NCI-H82 treated with DMSO at 0.1 percent for 48 hours (cell line): ENCODE measurements around the gene CLCN1.
"Not testable (repeated sequence)": the region's sequence is repeated elsewhere in the genome, so short reads cannot be mapped to it uniquely, and the experiment has no call there.

ENCODE experiments used
- DNase-seq: peaks from one replicate; lab custom pipeline; 2025; ENCODE audit not compliant: unreplicated experiment; lab: John Stamatoyannopoulos, UW

CLCN1 gene

DNA sequence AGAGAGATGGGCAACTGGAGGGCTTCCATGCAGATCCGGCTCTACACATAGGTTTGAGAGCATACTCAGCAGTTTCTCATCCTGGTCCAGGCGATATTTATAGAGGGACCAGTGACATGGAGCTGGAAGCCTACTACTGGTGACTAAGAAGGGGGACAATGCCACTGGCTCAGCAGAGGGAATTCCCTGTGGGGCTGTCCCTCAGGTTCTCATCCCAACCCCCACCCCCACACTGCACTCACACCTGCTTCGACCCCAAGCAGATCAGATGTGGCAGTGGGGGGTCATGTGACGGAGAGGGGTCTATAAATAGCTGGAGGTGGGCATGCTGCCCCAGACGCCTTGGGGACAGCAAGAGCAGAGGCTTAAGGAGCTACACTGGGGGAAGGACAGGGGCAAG is at the start of gene CLCN1:
CLCN1 (plus strand) TSS at position 336 of the 400 bp plus-strand sequence. CDS start 102 bp downstream, outside the sequence.
- DNase-seq: no peak

DNA sequence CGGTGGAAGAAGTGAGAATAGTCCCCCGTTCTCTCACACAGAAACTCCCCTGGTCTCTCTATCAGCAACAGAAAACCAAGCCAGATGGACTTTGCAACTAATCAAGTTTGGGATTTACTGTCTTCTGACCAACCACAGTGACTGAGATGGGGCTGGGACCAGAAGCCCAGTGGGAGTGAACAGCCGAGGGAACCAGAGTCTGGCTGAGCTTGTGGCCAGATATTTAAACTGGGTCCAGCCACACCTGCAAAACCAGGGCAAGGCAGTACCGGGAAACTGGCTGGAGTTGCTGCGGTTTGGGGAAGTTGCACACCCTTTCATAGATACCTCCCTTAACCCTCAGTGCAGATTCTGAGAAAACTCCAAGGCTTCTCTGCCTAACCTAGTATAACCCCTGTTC is 46.7 kb upstream of the CLCN1 start:
- DNase-seq: no peak

DNA sequence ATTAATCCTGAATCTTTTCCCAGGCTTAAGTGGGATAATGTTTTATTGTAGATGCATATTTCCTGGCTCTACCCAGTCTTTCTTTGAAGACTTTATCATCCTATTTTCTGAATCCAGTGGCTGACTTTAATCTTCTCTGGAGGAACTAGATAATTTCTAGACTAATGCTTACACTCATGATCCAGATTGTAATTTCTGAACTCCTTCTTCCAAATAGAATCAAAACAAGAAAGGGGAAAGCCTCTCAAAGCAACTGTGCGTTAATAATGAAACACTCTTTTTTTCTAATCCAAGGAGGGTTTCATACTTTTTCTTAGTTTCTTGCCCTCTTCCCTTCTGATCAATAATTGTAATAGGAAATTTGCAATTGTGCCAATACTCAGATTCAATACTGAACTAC is 44.7 kb upstream of the CLCN1 start:
- no peak for DNase-seq

DNA sequence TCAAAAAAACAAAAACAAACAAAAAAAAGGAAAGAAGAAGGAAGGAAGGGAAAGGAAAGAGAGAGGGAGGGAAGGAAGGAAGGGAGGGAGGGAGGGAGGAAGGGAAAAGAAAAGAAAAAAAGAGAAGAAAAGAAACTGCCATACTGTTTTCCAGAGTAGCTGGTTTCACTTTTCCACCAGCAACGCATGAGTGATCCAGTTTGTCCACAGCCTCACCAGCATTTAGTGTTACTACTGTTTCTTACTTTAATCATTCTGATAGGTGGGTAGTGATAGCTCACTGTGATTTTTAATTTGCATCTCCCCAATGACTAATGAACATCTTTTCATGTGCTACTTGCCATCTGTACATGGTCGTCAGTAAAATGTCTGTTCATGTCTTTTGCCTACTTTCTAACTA is 43.0 kb upstream of the CLCN1 start:
- DNase-seq: no peak

DNA sequence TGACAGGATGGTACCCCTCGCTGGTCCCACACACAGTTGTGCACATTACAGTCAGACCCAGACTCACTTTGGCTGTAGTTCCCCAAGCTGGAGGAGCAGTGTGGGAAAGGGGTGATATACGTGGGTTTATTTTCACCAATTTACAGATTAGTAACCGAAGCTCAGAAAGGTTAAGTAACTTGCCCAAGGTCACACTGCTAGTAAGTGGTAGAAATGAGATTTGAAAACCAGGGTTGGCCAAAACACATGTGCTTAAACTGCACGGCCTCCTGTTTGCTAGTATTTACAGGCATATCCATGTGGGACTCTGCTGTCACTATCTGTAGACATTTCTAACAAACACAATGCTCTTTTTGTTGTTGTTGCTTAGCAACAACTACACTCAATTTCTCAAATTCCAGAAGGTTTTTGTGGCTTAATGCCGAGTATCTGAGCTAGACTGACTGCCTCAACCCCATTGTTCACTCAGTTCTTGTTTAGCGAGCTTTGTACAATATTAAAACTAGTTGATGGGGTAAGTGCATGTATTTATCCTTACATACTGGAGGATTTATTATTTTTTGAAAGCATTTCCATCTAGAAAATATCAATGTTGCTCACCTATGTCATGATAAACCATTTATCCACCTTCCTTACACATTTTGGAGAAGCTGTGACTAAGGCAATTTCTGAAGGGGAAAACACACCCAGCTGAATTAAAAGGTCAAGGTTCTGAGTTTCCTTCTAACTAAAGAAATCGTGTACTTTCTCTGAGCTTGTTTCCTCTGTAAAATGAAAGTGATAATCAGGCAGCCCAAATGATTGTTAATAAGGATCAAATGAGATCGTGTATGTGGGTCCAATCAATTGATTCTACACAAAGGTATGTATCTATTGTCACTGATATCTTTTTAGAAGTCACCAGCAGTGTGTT is 36.5 kb upstream of the CLCN1 start:
- no peak for DNase-seq

DNA sequence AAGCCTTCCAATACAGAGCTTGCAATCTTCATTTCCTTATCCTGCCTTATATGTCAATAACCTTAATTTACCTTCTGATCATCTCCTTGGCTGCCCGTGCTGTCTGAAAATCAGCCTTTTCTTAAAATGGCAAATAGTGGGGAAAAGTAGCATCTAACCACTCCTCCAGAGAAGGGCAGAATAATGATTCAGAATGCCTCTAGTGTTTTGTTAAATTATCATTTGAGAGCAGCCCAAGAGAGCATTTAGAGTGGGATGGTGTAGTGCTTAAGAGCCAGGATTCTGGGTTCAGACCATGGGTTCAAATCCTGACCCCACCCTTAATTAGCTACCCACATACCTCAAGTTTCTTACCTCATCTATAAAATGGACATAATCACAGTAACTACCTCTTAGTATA is 35.8 kb upstream of the CLCN1 start:
- DNase-seq: no peak

DNA sequence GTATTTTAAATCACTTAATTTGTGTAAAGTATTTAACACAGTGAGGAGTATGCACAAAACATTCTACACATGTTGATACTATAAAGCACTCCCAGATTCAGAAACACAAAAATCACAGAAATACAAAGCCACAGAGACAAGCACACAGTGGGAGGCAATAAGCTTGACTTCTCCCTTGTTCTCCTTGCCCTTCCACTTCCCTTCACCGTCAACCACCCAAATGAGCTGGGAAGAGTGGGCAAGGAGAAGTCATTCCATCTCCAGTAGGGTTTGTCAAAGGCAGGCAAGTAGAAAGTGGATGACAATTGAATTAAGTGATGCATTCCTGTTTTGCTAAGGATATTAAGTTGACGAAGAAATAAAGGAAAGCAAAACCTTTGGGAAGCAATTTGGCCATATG is 35.3 kb upstream of the CLCN1 start:
- no peak for DNase-seq

DNA sequence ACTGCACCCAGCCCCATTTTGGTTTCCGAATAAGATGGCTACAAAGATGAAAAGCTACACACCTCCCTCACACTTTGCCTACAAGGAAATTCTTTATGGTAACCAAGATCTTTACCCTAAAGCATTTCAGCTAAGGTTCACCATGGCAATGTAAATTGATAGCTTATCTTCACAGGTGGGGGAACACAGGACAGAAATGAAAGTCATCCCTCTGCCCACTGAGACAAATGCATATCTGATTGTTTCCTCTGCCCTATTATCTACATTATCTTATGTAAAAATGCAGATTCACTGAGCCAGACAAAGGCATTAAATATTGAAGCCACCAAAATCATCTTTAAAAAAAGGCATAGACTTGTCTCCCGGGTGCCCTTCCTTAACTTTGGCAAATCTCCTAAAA is 34.4 kb upstream of the CLCN1 start:
- DNase-seq: no peak

DNA sequence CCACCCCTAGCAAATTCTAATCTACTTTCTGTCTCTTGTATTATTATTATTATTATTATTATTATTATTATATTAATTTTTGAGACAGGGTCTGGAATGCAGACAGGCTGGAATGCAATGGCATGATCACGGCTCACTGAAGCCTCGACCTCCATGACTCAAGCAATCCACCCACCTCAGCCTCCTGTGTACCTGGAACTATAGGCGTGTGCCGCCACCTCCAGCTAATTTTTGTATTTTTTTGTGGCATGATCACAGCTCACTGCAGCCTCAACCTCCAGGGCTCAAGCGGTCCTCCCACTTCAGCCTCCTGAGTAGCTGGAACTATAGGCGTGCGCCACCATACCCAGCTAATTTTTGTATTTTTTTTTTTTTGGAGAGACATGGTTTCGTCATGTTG is 33.8 kb upstream of the CLCN1 start:
- DNase-seq: no peak

DNA sequence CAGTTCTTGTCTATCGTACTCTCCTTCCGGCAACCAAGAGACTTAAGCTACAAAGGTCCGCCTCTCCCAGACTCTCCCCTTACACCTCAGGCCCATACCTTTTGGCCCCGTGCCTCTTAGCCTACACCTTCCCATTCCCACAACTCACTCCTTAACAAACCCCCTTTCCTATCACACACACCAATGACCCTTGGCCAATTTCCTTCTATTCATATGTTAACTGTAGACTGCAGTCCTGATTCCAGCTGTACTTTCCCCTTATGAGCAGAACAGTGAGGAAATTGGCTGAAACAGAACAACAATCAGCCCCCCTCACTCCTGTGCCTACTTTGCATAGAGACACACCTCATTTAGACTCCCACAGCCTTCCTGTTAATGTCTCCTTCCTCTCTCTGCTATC is 32.5 kb upstream of the CLCN1 start:
- DNase-seq: no peak

DNA sequence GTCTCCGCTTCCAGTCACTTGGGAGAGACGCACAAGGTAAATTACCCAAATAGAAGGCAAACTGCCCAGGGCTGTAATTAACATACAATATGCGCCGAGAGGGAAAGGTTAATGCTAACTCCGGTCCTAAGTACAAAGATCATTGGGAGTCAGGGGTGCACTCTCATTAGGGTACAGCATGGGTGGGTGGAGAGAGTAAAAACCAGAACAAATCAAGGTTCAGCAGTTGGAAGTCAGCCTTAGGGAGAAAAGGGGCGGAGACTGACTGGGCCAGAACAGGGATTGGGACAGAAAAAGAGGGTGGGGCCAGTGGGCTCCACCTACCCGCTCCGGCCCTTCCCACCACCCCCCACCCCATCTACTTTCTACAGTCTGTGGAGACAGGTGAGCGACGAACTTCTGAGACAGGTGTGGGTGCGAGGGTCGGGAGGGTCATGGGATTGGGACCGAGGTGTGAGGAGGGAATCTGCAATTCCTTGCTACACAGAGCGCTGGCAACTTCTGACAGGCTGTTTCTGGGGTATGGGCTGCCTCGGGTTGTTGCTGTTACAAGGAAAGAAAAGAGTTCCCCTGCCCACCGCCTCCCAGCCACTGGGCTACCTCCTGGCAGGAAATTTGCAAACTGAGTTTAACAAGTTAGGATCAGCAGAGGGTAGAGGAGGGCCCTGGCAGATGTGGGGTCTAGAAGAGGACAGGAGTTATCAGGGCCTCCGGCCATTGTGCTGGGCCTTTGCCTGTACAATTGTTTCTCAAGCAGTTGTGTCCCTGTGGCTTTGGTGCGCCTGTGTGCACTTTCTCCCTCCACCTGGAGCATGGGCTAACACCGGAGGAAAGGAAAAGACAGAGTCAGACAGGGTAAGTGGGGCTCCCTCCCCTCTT is 31.1 kb upstream of the CLCN1 start, which contains the start of gene TMEM139:
TMEM139 (plus strand) TSS at position 368 of the 879 bp plus-strand sequence. CDS start 1,000 bp downstream, outside the sequence.
- DNase-seq: no peak

DNA sequence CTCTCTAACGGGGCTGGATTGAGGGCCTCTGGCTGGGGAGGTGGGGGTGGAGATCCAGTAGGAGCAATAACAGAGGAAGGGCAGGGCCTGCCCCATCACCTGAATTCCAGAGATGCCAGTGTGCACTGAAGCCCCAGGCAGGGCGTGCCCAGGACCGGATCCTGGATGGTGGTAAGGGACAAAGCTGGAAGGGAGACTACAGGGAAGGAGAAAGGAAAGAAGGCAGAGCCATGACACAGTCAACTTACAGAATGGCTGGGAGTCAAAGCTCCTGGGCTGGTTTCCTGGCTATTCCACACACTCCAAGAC is 30.5 kb upstream of the CLCN1 start:
- no peak for DNase-seq

DNA sequence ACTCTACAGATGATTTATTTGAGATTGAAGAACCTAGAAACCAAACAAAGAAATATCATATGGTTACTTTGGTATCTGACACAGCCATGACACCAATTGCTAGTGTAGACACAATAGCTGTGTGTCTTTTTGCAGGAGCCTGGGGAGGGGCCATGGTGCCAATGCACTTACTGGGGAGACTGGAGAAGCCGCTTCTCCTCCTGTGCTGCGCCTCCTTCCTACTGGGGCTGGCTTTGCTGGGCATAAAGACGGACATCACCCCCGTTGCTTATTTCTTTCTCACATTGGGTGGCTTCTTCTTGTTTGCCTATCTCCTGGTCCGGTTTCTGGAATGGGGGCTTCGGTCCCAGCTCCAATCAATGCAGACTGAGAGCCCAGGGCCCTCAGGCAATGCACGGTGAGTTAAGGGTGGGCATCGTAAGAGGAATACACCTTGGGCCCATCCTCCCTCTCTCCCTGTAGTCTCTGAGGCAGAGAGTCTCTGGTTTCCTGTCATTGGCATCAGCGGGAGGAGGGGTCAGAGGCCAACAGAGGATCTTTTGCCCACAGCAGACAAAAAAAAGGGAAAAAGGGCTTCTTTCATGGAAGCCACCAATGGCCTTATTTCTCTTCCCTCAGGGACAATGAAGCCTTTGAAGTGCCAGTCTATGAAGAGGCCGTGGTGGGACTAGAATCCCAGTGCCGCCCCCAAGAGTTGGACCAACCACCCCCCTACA is 29.9 kb upstream of the CLCN1 start:
- DNase-seq: no peak

DNA sequence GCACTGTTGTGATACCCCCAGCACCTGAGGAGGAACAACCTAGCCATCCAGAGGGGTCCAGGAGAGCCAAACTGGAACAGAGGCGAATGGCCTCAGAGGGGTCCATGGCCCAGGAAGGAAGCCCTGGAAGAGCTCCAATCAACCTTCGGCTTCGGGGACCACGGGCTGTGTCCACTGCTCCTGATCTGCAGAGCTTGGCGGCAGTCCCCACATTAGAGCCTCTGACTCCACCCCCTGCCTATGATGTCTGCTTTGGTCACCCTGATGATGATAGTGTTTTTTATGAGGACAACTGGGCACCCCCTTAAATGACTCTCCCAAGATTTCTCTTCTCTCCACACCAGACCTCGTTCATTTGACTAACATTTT is 29.4 kb upstream of the CLCN1 start:
- DNase-seq: no peak

DNA sequence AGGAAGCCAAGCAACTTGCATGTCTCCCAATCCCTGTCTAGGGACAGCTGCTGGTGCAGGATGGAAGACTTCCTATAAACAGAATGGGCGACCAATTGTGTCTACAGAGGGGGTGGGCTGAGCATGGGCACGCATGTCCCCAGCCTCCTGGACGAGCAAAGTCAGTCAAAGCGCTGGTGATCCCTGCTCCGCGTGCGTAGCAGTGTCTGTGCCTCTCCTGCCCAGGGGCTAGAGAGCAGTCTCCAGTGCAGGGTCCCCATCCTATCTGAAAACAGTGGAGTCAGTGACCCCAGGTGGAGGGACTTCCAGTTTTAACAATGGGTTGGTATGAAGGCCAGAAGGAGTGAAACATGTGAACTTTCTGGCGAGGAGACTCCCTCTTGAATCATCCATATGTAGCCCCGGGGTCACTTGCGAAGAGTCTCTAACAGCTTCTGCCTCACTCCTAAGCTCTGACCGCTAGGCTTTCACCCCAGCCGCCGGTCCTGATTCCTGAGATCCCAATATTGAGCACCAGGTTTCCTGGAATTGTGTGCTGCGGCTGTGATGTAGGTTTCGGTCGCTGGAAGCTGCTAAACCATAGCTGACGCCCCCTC is 28.5 kb upstream of the CLCN1 start:
- DNase-seq: no peak

DNA sequence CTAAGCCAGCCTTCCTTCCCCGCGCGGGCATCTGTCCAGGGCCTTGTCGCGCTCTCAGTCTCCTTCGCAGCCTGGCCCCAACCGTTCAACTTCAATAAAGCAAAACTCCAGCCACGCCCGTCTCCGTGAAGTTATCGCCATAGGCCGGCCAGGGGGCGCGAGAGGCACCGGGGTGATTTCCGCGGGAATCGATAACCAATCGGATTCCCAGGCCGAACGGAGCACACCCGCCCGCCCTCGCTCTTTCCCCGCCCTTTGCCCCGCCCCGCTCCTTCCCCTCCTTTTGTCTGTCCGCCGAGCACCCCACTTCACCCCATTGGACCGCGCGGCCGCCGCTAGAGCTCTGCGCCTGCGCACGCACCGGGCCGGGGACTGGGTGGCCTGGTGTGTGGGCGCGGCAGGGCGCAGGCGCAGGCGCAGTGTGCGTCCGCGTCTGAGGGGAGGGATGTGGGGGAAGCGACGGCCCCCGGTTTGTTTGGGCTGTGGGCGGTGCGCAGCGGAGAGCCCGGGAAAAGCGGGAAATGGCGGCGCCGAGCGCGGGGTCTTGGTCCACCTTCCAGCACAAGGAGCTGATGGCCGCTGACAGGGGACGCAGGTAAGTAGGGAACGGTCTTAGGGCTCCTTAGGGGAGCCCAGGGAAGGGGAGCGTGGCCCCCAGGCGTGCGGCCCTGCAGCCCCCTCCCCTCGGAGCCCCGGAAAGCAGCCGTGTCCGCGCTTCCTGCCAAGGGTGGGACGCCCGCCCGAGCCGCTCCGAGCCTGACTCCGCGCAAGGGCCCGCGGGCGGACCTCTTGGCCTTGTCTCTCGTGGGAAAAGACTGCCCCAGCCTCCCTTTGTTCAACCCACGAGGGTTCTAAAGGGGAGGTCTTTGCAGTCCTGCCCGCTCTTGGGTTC is 27.7 kb upstream of the CLCN1 start, which contains the start of gene CASP2:
CASP2 (plus strand) TSS at position 417 of the 892 bp plus-strand sequence; CDS start at position 522, 105 bp downstream.
- peak; percentile 58 for DNase-seq

DNA sequence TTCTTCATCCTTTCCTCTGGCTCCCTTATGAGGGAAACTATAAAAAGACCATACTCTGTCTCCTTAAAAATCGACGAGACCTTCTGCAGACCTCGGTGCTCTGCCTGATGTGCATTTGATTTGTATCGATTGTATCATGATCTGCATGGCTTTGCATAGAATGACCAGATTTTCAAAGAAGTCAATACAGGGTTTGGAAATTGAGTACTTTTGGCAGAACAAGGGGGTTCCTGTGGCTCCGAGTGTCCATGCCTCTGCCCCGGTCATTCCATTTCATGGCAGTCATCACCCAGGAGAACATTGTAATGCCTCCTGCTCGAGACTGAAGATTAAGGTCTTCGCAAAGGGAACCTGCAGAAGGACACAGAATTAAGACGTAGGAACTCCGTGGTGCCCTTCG is 27.1 kb upstream of the CLCN1 start:
- DNase-seq: no peak

DNA sequence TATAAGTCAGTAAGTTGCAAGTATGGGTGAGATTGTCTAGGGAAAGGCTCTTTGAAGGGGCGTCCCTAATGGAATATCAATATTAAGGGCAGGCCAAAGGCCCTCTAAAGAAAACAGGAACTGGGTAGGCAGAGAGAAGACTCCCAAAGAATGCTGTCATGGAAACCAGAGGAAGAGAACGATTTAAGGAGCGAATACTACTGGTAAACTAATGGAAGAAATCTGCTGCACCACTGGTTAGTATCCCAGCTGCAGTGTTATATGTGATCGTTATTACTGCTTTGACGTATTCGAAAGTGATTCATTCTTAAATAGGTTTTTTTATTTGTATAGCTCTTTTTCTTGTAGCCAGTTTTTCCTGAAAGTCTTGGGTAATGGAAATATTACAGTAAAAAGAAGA is 26.5 kb upstream of the CLCN1 start:
- DNase-seq: no peak

DNA sequence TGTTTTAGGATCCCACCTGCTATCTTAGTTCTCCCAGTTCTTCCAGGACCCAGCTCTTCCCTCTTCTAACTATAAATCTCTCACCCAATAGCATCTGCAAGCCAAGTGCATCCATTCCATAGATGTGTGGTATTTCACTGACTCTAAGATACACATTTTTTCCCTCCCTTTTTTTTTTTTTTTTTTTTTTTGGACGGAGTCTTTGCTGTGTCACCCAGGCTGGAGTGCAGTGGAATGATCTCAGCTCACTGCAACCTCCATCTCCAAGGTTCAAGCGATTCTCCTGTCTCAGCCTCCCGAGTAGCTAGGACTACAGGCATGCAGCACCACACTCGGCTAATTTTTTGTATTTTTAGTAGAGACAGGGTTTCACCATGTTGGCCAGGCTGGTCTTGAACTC is 26.0 kb upstream of the CLCN1 start:
- DNase-seq: not testable (repeated sequence)

DNA sequence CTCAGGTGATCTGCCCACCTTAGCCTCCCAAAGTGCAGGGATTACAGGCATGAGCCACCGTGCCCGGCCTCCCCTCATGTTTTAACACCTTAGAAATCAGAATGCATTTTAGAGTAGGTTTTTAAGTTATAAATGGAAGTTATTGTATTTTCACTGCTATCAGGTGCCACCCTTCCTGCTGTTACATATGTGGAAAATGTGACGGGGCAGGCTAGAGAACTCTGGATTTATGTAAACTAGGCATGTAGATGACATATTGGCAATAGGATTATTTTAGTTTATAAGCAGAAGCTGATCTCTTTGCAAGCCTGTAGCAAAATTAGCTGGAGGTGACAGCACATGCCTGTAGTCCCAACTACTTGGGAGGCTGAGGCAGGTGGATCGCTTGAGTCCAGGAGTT is 25.6 kb upstream of the CLCN1 start:
- no peak for DNase-seq
